HL-60 (cell line): ENCODE data around the gene A2M.

ENCODE experiments used
- POLR2AphosphoS5 ChIP-seq: IDR thresholded peaks from 2 replicates; pipeline ENCODE4 v1.6.1; 2012; ENCODE audit warnings: low read depth
- SPI1 ChIP-seq: IDR thresholded peaks from 2 replicates; pipeline ENCODE4 v1.6.1; 2012; ENCODE audit warnings: low read depth, mild to moderate bottlenecking, borderline replicate concordance
- TF ChIP-seq, protein P1 (sequence below): IDR thresholded peaks from one replicate; pipeline ENCODE4 v1.5.1; 2011; ENCODE audit warnings: low read length, control low read depth, inconsistent platforms; ENCODE audit not compliant: insufficient read depth
- TF ChIP-seq, protein P2 (sequence below): IDR thresholded peaks from 2 replicates; pipeline ENCODE4 v1.6.1; 2012; ENCODE audit warnings: low read depth; ENCODE audit not compliant: insufficient replicate concordance

- TF ChIP-seq, protein P1, sequence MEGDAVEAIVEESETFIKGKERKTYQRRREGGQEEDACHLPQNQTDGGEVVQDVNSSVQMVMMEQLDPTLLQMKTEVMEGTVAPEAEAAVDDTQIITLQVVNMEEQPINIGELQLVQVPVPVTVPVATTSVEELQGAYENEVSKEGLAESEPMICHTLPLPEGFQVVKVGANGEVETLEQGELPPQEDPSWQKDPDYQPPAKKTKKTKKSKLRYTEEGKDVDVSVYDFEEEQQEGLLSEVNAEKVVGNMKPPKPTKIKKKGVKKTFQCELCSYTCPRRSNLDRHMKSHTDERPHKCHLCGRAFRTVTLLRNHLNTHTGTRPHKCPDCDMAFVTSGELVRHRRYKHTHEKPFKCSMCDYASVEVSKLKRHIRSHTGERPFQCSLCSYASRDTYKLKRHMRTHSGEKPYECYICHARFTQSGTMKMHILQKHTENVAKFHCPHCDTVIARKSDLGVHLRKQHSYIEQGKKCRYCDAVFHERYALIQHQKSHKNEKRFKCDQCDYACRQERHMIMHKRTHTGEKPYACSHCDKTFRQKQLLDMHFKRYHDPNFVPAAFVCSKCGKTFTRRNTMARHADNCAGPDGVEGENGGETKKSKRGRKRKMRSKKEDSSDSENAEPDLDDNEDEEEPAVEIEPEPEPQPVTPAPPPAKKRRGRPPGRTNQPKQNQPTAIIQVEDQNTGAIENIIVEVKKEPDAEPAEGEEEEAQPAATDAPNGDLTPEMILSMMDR = no peak
- no peak for TF ChIP-seq POLR2AphosphoS5
- TF ChIP-seq, protein P2, sequence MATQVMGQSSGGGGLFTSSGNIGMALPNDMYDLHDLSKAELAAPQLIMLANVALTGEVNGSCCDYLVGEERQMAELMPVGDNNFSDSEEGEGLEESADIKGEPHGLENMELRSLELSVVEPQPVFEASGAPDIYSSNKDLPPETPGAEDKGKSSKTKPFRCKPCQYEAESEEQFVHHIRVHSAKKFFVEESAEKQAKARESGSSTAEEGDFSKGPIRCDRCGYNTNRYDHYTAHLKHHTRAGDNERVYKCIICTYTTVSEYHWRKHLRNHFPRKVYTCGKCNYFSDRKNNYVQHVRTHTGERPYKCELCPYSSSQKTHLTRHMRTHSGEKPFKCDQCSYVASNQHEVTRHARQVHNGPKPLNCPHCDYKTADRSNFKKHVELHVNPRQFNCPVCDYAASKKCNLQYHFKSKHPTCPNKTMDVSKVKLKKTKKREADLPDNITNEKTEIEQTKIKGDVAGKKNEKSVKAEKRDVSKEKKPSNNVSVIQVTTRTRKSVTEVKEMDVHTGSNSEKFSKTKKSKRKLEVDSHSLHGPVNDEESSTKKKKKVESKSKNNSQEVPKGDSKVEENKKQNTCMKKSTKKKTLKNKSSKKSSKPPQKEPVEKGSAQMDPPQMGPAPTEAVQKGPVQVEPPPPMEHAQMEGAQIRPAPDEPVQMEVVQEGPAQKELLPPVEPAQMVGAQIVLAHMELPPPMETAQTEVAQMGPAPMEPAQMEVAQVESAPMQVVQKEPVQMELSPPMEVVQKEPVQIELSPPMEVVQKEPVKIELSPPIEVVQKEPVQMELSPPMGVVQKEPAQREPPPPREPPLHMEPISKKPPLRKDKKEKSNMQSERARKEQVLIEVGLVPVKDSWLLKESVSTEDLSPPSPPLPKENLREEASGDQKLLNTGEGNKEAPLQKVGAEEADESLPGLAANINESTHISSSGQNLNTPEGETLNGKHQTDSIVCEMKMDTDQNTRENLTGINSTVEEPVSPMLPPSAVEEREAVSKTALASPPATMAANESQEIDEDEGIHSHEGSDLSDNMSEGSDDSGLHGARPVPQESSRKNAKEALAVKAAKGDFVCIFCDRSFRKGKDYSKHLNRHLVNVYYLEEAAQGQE = no peak
- no peak for TF ChIP-seq SPI1
These were observed 47.1 kb downstream of the A2M start for GRCh38 chr12:9068600-9068999.
